ENCODE results near the gene SPRY4. TPM values are rescaled to one million over a fixed set of nuclear protein-coding genes. Genes with fewer than 3 reads are reported as not detected.
A peak's percentile ranks its signal among the peaks of the same experiment; 100 is the strongest.

The SPRY4 gene
- total and polyA plus RNA-seq, 2 of the 13 experiments (the other 11 are each of a cell fraction or from before 2014, with no cell fraction given), result 8.9 to 17.8 TPM

DNA sequence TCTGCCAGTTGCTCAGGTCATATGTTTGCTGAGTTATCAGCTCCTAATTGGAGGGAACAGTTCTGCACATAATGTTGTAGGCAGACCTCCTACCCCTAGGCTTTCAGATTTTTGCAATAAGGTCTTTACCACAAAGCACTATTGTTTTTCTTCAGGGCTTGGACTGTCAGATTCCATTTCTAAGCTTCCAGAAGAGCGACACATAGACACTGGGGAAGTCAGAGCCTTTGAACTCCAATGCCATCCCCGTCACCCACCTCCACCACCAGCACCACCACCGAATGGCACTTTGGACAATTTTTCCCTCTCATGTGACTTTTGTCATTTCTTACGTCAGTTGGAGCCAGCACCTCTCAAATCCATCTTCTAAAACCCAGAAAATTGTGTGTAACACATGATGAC, 28.3 kb upstream of the SPRY4 start (continued):
- TF ChIP-seq, protein P1, sequence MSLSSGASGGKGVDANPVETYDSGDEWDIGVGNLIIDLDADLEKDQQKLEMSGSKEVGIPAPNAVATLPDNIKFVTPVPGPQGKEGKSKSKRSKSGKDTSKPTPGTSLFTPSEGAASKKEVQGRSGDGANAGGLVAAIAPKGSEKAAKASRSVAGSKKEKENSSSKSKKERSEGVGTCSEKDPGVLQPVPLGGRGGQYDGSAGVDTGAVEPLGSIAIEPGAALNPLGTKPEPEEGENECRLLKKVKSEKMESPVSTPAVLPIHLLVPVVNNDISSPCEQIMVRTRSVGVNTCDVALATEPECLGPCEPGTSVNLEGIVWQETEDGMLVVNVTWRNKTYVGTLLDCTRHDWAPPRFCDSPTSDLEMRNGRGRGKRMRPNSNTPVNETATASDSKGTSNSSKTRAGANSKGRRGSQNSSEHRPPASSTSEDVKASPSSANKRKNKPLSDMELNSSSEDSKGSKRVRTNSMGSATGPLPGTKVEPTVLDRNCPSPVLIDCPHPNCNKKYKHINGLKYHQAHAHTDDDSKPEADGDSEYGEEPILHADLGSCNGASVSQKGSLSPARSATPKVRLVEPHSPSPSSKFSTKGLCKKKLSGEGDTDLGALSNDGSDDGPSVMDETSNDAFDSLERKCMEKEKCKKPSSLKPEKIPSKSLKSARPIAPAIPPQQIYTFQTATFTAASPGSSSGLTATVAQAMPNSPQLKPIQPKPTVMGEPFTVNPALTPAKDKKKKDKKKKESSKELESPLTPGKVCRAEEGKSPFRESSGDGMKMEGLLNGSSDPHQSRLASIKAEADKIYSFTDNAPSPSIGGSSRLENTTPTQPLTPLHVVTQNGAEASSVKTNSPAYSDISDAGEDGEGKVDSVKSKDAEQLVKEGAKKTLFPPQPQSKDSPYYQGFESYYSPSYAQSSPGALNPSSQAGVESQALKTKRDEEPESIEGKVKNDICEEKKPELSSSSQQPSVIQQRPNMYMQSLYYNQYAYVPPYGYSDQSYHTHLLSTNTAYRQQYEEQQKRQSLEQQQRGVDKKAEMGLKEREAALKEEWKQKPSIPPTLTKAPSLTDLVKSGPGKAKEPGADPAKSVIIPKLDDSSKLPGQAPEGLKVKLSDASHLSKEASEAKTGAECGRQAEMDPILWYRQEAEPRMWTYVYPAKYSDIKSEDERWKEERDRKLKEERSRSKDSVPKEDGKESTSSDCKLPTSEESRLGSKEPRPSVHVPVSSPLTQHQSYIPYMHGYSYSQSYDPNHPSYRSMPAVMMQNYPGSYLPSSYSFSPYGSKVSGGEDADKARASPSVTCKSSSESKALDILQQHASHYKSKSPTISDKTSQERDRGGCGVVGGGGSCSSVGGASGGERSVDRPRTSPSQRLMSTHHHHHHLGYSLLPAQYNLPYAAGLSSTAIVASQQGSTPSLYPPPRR (CRISPR knock-in tag; IDR thresholded peaks at IDR 0.05; ENCODE audit: borderline replicate concordance), result no peak
- no peak for TF ChIP-seq ATRX (CRISPR knock-in tag; IDR thresholded peaks at IDR 0.05; ENCODE audit: borderline replicate concordance)
- no peak for TF ChIP-seq ZNF605 (CRISPR knock-in tag; IDR thresholded peaks at IDR 0.05)
- no peak for TF ChIP-seq REL (CRISPR knock-in tag; conservative IDR thresholded peaks at IDR 0.05)
- no peak for TF ChIP-seq ZNF143 (CRISPR knock-in tag; IDR thresholded peaks at IDR 0.05)
- TF ChIP-seq ZNF678 (CRISPR knock-in tag; IDR thresholded peaks at IDR 0.05), result no peak
- TF ChIP-seq ZC3H13 (CRISPR knock-in tag; IDR thresholded peaks at IDR 0.05), result no peak
- TF ChIP-seq, protein P2, sequence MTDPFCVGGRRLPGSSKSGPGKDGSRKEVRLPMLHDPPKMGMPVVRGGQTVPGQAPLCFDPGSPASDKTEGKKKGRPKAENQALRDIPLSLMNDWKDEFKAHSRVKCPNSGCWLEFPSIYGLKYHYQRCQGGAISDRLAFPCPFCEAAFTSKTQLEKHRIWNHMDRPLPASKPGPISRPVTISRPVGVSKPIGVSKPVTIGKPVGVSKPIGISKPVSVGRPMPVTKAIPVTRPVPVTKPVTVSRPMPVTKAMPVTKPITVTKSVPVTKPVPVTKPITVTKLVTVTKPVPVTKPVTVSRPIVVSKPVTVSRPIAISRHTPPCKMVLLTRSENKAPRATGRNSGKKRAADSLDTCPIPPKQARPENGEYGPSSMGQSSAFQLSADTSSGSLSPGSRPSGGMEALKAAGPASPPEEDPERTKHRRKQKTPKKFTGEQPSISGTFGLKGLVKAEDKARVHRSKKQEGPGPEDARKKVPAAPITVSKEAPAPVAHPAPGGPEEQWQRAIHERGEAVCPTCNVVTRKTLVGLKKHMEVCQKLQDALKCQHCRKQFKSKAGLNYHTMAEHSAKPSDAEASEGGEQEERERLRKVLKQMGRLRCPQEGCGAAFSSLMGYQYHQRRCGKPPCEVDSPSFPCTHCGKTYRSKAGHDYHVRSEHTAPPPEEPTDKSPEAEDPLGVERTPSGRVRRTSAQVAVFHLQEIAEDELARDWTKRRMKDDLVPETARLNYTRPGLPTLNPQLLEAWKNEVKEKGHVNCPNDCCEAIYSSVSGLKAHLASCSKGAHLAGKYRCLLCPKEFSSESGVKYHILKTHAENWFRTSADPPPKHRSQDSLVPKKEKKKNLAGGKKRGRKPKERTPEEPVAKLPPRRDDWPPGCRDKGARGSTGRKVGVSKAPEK (CRISPR knock-in tag; IDR thresholded peaks at IDR 0.05; ENCODE audit: borderline replicate concordance), result no peak
- TF ChIP-seq IKZF4 (CRISPR knock-in tag; IDR thresholded peaks at IDR 0.05; ENCODE audit: borderline replicate concordance, low read depth, not compliant biosample characterization), result no peak
- TF ChIP-seq, protein P3, sequence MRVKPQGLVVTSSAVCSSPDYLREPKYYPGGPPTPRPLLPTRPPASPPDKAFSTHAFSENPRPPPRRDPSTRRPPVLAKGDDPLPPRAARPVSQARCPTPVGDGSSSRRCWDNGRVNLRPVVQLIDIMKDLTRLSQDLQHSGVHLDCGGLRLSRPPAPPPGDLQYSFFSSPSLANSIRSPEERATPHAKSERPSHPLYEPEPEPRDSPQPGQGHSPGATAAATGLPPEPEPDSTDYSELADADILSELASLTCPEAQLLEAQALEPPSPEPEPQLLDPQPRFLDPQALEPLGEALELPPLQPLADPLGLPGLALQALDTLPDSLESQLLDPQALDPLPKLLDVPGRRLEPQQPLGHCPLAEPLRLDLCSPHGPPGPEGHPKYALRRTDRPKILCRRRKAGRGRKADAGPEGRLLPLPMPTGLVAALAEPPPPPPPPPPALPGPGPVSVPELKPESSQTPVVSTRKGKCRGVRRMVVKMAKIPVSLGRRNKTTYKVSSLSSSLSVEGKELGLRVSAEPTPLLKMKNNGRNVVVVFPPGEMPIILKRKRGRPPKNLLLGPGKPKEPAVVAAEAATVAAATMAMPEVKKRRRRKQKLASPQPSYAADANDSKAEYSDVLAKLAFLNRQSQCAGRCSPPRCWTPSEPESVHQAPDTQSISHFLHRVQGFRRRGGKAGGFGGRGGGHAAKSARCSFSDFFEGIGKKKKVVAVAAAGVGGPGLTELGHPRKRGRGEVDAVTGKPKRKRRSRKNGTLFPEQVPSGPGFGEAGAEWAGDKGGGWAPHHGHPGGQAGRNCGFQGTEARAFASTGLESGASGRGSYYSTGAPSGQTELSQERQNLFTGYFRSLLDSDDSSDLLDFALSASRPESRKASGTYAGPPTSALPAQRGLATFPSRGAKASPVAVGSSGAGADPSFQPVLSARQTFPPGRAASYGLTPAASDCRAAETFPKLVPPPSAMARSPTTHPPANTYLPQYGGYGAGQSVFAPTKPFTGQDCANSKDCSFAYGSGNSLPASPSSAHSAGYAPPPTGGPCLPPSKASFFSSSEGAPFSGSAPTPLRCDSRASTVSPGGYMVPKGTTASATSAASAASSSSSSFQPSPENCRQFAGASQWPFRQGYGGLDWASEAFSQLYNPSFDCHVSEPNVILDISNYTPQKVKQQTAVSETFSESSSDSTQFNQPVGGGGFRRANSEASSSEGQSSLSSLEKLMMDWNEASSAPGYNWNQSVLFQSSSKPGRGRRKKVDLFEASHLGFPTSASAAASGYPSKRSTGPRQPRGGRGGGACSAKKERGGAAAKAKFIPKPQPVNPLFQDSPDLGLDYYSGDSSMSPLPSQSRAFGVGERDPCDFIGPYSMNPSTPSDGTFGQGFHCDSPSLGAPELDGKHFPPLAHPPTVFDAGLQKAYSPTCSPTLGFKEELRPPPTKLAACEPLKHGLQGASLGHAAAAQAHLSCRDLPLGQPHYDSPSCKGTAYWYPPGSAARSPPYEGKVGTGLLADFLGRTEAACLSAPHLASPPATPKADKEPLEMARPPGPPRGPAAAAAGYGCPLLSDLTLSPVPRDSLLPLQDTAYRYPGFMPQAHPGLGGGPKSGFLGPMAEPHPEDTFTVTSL (CRISPR knock-in tag; IDR thresholded peaks at IDR 0.05; ENCODE audit: borderline replicate concordance), result no peak
- TF ChIP-seq, protein P4, sequence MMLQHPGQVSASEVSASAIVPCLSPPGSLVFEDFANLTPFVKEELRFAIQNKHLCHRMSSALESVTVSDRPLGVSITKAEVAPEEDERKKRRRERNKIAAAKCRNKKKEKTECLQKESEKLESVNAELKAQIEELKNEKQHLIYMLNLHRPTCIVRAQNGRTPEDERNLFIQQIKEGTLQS (CRISPR knock-in tag; IDR thresholded peaks at IDR 0.05), result no peak; the same call in 1 of the 2 replicates
- TF ChIP-seq SALL1 (CRISPR knock-in tag; IDR thresholded peaks at IDR 0.05), result peak; percentile 68
- TF ChIP-seq ZNF572 (CRISPR knock-in tag; IDR thresholded peaks at IDR 0.05), result no peak
- TF ChIP-seq, protein P5, sequence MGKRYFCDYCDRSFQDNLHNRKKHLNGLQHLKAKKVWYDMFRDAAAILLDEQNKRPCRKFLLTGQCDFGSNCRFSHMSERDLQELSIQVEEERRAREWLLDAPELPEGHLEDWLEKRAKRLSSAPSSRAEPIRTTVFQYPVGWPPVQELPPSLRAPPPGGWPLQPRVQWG (CRISPR knock-in tag; IDR thresholded peaks at IDR 0.05; ENCODE audit: borderline replicate concordance, low read depth), result no peak

Data from HepG2 (cell line).